ENCODE results near the gene ARHGAP28. TPM values are rescaled to one million over a fixed set of nuclear protein-coding genes. Genes with fewer than 3 reads are reported as not detected.

The ARHGAP28 gene
- total and polyA plus RNA-seq, 7 donors = 0.65 to 8.8 (median 3.0) TPM

GRCh38 chr18:6866552-6867085 lies 137.1 kb downstream of the ARHGAP28 start:
- no peak for ATAC-seq
- H3K4me3 ChIP-seq = no peak overlapping the region
- DNase-seq = no peak
- H3K9me3 ChIP-seq = no peaks in the 10 kb centered on the region
- no peak overlapping the region for H3K27ac ChIP-seq
- H3K4me1 ChIP-seq = no peaks in the 10 kb centered on the region
- intact Hi-C loops (cut with DNase I) = no loop called here
- H3K36me3 ChIP-seq (ENCODE audit: insufficient read depth in 1 of 2, low read depth in 1 of 2) = peaks cover 0 to 29% of the 10 kb centered on the region in 2 donors
- no peaks in the 10 kb centered on the region for H3K27me3 ChIP-seq (ENCODE audit: insufficient read depth in 3 of 3, low read length in 2 of 3)
- WGBS, 3 donors = 86 to 94% (median 93%) methylated on average over 3 of the region's 3 CpGs
- TF ChIP-seq CTCF (IDR thresholded peaks at IDR 0.05) = no peak

GRCh38 chr18:6868033-6868432 lies 138.5 kb downstream of the ARHGAP28 start:
- H3K4me1 ChIP-seq = no peaks in the 10 kb centered on the region
- intact Hi-C loops (cut with DNase I) = no loop called here
- WGBS, 3 donors = 80 to 92% (median 81%) methylated on average over 6 of the region's 6 CpGs
- H3K9me3 ChIP-seq = no peaks in the 10 kb centered on the region
- no peak for TF ChIP-seq CTCF (IDR thresholded peaks at IDR 0.05)
- H3K4me3 ChIP-seq = no peak overlapping the region
- DNase-seq (no peak), ATAC-seq (no peak)
- H3K27me3 ChIP-seq (ENCODE audit: insufficient read depth in 3 of 3, low read length in 2 of 3) = no peaks in the 10 kb centered on the region
- H3K27ac ChIP-seq = no peak overlapping the region
- peaks cover 0 to 36% of the 10 kb centered on the region in 2 donors for H3K36me3 ChIP-seq (ENCODE audit: insufficient read depth in 1 of 2, low read depth in 1 of 2)

DNA sequence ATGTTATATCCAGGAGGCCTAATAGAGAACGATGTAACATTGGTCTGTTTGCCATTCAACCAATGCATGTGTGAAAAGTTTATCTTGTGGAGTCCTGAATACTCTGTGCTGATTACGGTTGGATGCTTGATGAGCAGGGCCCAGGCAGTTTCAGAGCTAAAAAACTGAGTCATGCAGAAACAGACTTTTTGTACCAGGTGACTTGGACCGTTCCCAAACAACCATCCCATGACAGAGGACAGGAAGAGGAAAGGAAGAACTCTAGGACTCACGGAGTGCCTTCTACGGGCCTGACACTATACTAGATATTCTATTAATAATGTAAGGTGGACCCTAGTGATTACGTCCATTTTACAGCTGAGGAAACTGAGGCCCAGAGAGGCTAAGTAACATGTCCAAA lies 142.1 kb downstream of the ARHGAP28 start:
- Histone ChIP-seq H3K27me3 (ENCODE audit: insufficient read depth in 3 of 3, low read length in 2 of 3) (no peaks in the 10 kb centered on the region), H3K9me3 (no peaks in the 10 kb centered on the region), H3K4me1 (no peaks in the 10 kb centered on the region), H3K4me3 (no peak overlapping the region), H3K36me3 (ENCODE audit: insufficient read depth in 1 of 2, low read depth in 1 of 2) (peaks cover 0 to 52% of the 10 kb centered on the region in 2 donors), H3K27ac (no peak overlapping the region)
- 89 to 93% (median 90%) methylated on average over 6 of the region's 6 CpGs for WGBS, 3 donors
- DNase-seq = no peak
- intact Hi-C loops (cut with DNase I) = loop anchor here in 1 of 2 donors (10.0 kb wide), 1 partner anchor 147 kb away; the partner anchor contains the start of gene ARHGAP28
- ATAC-seq = no peak
- no peak for TF ChIP-seq CTCF (IDR thresholded peaks at IDR 0.05)

DNA sequence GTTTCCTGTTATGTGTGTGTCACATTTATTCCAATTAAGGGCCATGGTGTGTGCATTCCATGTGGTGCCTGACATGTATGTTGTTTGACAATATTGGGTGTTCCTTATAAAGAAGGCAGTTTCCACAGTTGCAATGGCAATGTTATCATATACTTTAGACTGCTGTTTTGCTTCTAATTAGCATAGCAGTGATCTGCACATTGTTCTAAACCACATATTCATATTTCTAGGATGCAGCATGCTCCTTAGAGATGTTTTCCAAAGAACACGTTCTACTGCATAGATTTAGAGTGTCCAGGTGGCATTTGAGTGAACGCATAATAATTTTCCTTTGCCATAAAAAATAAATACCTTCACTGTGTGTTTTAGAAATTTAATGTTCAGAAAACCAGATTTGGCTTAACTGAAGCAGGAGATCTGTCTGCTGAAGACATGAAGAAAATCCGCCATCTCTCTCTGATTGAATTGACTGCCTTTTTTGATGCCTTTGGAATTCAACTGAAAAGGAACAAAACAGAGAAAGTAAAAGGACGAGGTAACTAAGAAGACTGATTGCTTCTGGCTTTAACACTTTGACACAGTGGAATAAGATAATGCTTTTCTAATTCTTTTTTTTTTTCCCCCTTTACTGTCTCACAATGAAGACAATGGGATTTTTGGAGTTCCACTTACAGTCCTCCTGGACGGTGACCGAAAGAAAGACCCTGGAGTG lies 143.7 kb downstream of the ARHGAP28 start:
- intact Hi-C loops (cut with DNase I) = loop anchor here in 1 of 2 donors (10.0 kb wide), 1 partner anchor 148 kb away; the partner anchor contains the start of gene ARHGAP28
- WGBS, 3 donors = 80 to 90% (median 89%) methylated on average over 6 of the region's 6 CpGs
- no peak for TF ChIP-seq CTCF (IDR thresholded peaks at IDR 0.05)
- ATAC-seq (no peak), DNase-seq (no peak)
- Histone ChIP-seq H3K4me3 (no peak overlapping the region), H3K9me3 (no peaks in the 10 kb centered on the region), H3K36me3 (ENCODE audit: insufficient read depth in 1 of 2, low read depth in 1 of 2) (peaks cover 0 to 47% of the 10 kb centered on the region in 2 donors), H3K27me3 (ENCODE audit: insufficient read depth in 3 of 3, low read length in 2 of 3) (no peaks in the 10 kb centered on the region), H3K4me1 (no peaks in the 10 kb centered on the region), H3K27ac (no peak overlapping the region)

Measured in psoas muscle (tissue), 8 donors.